ENCODE results near the gene ABCD1.

The ABCD1 gene

GRCh38 chrX:153736071-153736820 is 11.6 kb downstream of the ABCD1 start:
- DNase-seq, result no peak
- Mint-ChIP-seq H3K4me3 (no peak overlapping the region), H3K4me1 (peaks cover 21% of the 10 kb centered on the region), H3K27me3 (ENCODE audit: low read depth, poor library complexity) (peaks cover 6% of the 10 kb centered on the region), H3K9me3 (peaks cover 65% of the 10 kb centered on the region), H3K27ac (no peak overlapping the region), H3K36me3 (ENCODE audit: low read depth) (peaks cover 23% of the 10 kb centered on the region)
- no peak for TF ChIP-seq CTCF (IDR thresholded peaks at IDR 0.05)

GRCh38 chrX:153736871-153737441 is 12.3 kb downstream of the ABCD1 start:
- Mint-ChIP-seq H3K4me1 (peaks cover 22% of the 10 kb centered on the region), H3K36me3 (ENCODE audit: low read depth) (peaks cover 16% of the 10 kb centered on the region), H3K4me3 (no peak overlapping the region), H3K27me3 (ENCODE audit: low read depth, poor library complexity) (peaks cover 6% of the 10 kb centered on the region), H3K9me3 (peaks cover 59% of the 10 kb centered on the region), H3K27ac (no peak overlapping the region)
- no peak for TF ChIP-seq CTCF (IDR thresholded peaks at IDR 0.05)
- no peak for DNase-seq

- peak overlapping the region; percentile 87 for H3K27ac Mint-ChIP-seq
- no peak for TF ChIP-seq CTCF (IDR thresholded peaks at IDR 0.05)
- H3K9me3 Mint-ChIP-seq, result peaks cover 55% of the 10 kb centered on the region
- H3K4me1 Mint-ChIP-seq, result peaks cover 28% of the 10 kb centered on the region
- peaks cover 11% of the 10 kb centered on the region for H3K36me3 Mint-ChIP-seq (ENCODE audit: low read depth)
- H3K27me3 Mint-ChIP-seq (ENCODE audit: low read depth, poor library complexity), result peaks cover 6% of the 10 kb centered on the region
- DNase-seq, result no peak
- H3K4me3 Mint-ChIP-seq, result no peak overlapping the region
These were observed 13.5 kb downstream of the ABCD1 start for GRCh38 chrX:153738056-153738605.

- DNase-seq, result no peak
- peaks cover 31% of the 10 kb centered on the region for H3K4me1 Mint-ChIP-seq
- peaks cover 44% of the 10 kb centered on the region for H3K9me3 Mint-ChIP-seq
- H3K36me3 Mint-ChIP-seq (ENCODE audit: low read depth), result peaks cover 7% of the 10 kb centered on the region
- no peak overlapping the region for H3K27ac Mint-ChIP-seq
- TF ChIP-seq CTCF (IDR thresholded peaks at IDR 0.05), result no peak
- H3K27me3 Mint-ChIP-seq (ENCODE audit: low read depth, poor library complexity), result peaks cover 6% of the 10 kb centered on the region
- H3K4me3 Mint-ChIP-seq, result no peak overlapping the region
These were observed 15.3 kb downstream of the ABCD1 start for GRCh38 chrX:153739754-153740486.

GRCh38 chrX:153740631-153741222 is 16.1 kb downstream of the ABCD1 start:
- H3K27me3 Mint-ChIP-seq (ENCODE audit: low read depth, poor library complexity), result peaks cover under 1% of the 10 kb centered on the region
- no peak overlapping the region for H3K4me3 Mint-ChIP-seq
- peaks cover 37% of the 10 kb centered on the region for H3K9me3 Mint-ChIP-seq

More at GRCh38 chrX:153740631-153741222, 16.1 kb downstream of the ABCD1 start:
- no peak for TF ChIP-seq CTCF (IDR thresholded peaks at IDR 0.05)
- no peak overlapping the region for H3K27ac Mint-ChIP-seq
- DNase-seq, result no peak
- peaks cover under 1% of the 10 kb centered on the region for H3K36me3 Mint-ChIP-seq (ENCODE audit: low read depth)
- H3K4me1 Mint-ChIP-seq, result peaks cover 32% of the 10 kb centered on the region
